PFSK-1 (cell line): ENCODE results near the gene GSX1.

ENCODE experiments used
- FOXP2 ChIP-seq: optimal IDR thresholded peaks from 2 replicates; pipeline ENCODE3; 2011; ENCODE audit warnings: borderline replicate concordance, control low read depth, inconsistent platforms; ENCODE audit not compliant: insufficient read depth; ENCODE audit errors: extremely low read length, extremely low read depth
- POLR2AphosphoS5 ChIP-seq: IDR thresholded peaks from 2 replicates; pipeline ENCODE4 v1.6.1; 2012; ENCODE audit warnings: low read depth, mild to moderate bottlenecking, control low read depth, low read length, moderate library complexity
- SIN3A ChIP-seq: IDR thresholded peaks from 2 replicates; pipeline ENCODE4 v1.6.1; 2012; ENCODE audit warnings: mild to moderate bottlenecking, low read length, moderate library complexity, borderline replicate concordance; ENCODE audit not compliant: insufficient read depth
- TAF1 ChIP-seq: IDR thresholded peaks from 2 replicates; pipeline ENCODE4 v1.6.1; 2012; ENCODE audit warnings: low read length, control low read depth, borderline replicate concordance; ENCODE audit not compliant: insufficient read depth
- TF ChIP-seq, protein P1 (sequence below), 2 experiments: IDR thresholded peaks; 2 replicates each; pipeline versions ENCODE4 v1.6.1 to v1.8.0; 2011 to 2012; ENCODE audit warnings: low read depth in 2 of 2, low read length in 2 of 2, control low read depth in 1 of 2, inconsistent platforms in 1 of 2, mild to moderate bottlenecking in 1 of 2, moderate library complexity in 1 of 2; ENCODE audit not compliant: insufficient read depth in 1 of 2

GSX1 gene

DNA sequence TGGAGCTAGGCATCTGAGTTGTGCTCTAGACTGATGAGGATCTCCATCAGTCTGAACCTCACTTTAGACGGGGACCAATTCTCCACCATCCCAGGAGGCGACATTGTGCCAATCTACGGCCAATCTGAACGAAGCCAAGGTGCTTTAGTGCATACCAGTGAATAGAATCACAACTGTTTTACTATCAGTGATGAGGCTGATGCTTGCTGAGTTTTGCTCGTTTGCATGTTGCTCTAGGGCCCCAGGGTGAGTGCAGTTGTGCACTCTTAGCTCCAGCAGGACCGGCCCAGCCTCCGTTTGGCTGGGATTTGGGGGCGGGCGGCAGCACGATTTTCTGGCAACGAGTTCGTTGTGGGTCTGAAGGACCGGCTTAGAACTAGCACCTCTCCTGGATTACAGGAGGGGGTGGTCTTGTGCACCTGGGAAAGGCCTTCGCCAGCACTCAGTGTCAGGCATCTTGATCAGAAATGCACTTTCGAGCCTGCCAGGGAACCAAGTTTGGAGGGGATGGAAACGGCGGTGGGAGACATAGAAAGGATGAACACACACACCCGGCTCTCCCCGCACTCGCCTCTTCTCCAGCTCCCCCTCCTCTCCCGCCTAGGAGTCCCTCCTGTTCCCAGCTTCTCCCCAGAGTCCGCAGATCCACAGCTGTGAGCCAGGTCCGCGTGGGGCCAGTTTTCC is 4.4 kb downstream of the GSX1 start:
- no peak for TF ChIP-seq TAF1
- TF ChIP-seq POLR2AphosphoS5: no peak
- TF ChIP-seq, protein P1, sequence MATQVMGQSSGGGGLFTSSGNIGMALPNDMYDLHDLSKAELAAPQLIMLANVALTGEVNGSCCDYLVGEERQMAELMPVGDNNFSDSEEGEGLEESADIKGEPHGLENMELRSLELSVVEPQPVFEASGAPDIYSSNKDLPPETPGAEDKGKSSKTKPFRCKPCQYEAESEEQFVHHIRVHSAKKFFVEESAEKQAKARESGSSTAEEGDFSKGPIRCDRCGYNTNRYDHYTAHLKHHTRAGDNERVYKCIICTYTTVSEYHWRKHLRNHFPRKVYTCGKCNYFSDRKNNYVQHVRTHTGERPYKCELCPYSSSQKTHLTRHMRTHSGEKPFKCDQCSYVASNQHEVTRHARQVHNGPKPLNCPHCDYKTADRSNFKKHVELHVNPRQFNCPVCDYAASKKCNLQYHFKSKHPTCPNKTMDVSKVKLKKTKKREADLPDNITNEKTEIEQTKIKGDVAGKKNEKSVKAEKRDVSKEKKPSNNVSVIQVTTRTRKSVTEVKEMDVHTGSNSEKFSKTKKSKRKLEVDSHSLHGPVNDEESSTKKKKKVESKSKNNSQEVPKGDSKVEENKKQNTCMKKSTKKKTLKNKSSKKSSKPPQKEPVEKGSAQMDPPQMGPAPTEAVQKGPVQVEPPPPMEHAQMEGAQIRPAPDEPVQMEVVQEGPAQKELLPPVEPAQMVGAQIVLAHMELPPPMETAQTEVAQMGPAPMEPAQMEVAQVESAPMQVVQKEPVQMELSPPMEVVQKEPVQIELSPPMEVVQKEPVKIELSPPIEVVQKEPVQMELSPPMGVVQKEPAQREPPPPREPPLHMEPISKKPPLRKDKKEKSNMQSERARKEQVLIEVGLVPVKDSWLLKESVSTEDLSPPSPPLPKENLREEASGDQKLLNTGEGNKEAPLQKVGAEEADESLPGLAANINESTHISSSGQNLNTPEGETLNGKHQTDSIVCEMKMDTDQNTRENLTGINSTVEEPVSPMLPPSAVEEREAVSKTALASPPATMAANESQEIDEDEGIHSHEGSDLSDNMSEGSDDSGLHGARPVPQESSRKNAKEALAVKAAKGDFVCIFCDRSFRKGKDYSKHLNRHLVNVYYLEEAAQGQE (IDR thresholded peaks at IDR 0.05; ENCODE audit: insufficient read depth in 1 of 2, low read depth in 2 of 2, low read length in 2 of 2): no peak
- no peak for TF ChIP-seq FOXP2
- TF ChIP-seq SIN3A: no peak

DNA sequence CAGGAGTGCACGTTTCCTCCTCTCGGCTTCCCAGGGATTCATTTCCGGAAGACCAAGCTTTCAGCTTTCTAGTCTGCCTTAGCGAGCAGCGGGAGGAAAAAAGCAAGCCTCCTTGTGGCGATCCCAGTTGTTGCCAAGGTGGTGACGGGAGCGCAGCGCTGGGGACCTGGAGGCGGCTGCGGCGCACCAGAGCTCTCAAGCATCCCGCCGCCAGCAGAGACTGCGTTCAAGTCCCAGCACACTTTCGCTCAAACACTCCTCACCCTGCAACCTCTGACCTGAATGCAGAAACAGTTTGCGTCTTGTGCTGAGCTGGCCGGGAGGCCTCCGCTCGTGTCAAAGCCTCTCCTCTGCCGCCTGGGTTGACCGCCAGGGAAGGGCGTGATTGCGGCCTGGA is 4.9 kb downstream of the GSX1 start:
- TF ChIP-seq, protein P1 (IDR thresholded peaks at IDR 0.05; ENCODE audit: insufficient read depth in 1 of 2, low read depth in 2 of 2, low read length in 2 of 2): no peak
- no peak for TF ChIP-seq TAF1
- no peak for TF ChIP-seq POLR2AphosphoS5
- no peak for TF ChIP-seq FOXP2
- no peak for TF ChIP-seq SIN3A

DNA sequence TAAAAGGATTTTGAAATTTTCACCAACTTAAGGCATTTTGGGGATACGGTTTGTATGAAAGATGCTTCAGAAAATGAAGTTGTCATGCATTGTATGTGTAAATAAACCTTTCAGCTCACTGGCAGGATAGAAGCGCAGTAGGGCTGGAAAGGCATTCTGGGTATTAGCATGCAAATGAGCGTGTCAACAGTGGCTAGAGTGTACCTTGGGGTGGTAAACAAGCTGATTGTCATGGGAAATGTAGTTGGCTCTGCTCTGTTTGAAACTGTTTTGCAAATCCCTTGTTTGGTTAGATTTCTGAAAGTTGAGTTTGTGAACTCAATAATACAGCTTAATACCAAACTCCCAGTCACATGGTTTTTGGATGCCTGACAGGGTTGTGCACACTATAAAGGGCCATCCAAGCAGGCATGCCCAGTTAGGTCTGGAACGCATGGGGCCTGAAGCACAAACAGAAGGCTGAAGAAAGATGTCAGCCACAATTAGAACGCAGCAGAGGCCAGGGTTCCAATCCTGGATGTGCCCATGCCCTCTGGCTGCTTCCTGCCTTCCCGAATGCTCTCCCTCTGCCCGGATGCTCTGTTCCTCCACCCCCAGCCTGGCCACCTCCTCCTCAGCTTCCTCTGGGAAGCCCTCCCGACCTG is 14.6 kb downstream of the GSX1 start:
- TF ChIP-seq POLR2AphosphoS5 (no peak), SIN3A (no peak)

DNA sequence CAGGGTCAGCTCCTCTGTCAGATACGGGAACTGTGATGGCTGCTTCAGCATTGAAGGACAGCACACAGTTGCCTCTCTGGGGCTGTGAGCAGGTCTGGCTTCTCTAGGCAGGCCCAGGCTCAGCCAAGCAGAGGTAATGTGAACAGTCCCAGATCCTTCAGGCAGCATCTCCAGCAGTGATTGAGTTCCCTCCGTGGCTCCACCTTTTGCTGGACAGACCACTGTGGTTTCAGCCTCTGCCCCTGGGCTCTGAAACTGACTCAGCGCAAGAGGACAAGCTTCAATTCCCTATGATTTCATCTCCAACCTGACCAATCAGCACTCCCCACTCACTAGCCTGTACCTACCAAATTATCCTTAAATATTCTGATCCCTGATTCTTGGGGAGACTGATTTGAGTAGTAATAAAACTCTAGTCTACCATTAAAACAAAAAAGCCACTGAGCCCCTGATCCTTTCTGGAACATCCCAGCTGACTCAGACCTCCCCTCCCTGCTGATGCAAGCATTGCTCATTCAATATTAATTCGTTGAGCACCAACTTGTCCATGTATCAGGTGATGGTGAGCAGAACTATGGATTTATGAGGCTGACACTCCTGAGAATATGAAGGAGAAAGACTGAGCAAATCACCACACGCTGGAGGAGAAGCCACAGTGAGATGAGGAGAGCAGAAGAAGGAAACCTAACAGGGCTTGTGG is 16.7 kb downstream of the GSX1 start:
- TF ChIP-seq TAF1 (no peak), FOXP2 (no peak), POLR2AphosphoS5 (no peak), SIN3A (no peak)
- TF ChIP-seq, protein P1 (IDR thresholded peaks at IDR 0.05; ENCODE audit: insufficient read depth in 1 of 2, low read depth in 2 of 2, low read length in 2 of 2): no peak

DNA sequence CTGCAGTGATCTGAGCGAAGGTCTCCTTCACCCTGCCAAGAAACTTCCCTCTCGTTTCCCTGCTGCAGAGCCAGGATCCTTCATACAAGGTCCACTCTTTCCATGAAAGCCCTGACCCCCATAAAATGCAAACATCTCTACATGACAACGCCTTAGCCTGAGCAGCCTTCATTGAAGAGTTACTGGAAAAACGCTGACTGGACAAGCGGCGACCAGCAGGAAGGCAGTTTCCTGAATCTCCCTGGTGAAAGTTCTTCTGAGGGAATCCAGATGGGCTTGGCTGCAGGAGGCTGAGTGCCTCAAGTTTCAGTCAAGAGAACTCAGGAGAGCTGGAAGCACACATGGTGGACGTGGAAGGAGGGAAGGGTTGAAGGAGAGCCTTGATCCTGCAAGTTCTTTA is 17.7 kb downstream of the GSX1 start:
- TF ChIP-seq, protein P1 (IDR thresholded peaks at IDR 0.05; ENCODE audit: insufficient read depth in 1 of 2, low read depth in 2 of 2, low read length in 2 of 2): no peak
- TF ChIP-seq TAF1 (no peak), SIN3A (no peak), POLR2AphosphoS5 (no peak), FOXP2 (no peak)
